ENCODE measurements around the gene VPREB3.

Gene VPREB3

DNA sequence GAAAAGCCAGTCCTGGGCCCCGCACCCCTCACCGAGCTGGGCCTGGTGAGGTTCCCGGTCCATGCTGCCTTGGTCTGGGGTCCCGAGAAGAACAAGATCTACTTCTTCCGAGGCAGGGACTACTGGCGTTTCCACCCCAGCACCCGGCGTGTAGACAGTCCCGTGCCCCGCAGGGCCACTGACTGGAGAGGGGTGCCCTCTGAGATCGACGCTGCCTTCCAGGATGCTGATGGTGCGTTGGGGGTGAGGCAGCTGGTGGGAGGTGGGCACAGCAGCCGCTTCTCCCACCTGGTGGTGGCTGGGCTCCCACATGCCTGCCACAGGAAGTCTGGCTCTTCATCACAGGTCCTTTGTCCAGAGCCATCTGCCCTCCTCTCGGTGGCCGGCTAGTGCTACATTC, 28.0 kb upstream of the VPREB3 start:
- DNase-seq: no peak

DNA sequence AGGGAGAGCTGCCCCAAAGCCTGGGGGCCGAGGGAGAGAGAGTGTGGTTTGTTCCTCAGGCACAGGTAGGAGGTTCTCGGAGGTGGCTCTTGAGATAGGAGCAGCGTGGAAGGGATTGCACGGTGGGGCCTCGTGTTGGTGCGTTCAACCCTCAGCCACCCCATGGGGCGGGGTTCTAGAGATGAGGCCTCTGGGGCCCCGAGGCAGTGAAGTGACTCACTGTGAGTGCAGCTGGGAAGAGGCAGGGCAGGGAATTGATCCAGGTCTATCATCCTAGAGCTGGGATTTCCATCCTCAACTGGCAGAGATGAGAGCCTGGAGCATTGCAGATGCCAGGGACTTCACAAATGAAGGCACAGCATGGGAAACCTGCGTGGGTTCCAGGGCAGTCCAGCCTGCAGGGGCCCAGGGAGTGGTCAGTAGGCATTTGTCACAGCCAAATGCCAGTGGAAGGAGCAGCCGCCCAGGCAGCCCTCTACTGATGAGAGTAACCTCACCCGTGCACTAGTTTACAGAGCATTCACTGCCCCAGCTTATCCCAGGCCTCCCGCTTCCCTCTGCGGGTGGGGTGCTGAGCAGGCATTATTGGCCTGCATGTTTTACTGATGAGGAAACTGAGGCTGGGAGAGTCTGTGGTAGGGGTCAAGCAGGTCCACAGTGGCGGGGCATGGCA, 27.4 kb upstream of the VPREB3 start:
- no peak for DNase-seq

DNA sequence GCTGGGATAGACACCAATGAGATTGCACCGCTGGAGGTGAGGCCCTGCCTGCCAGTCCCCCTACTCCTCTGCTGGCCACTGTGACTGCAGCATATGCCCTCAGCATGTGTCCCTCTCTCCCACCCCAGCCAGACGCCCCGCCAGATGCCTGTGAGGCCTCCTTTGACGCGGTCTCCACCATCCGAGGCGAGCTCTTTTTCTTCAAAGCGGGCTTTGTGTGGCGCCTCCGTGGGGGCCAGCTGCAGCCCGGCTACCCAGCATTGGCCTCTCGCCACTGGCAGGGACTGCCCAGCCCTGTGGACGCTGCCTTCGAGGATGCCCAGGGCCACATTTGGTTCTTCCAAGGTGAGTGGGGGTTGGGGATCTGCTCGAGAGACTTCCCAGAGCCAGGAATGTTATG, 26.8 kb upstream of the VPREB3 start:
- no peak for DNase-seq

DNA sequence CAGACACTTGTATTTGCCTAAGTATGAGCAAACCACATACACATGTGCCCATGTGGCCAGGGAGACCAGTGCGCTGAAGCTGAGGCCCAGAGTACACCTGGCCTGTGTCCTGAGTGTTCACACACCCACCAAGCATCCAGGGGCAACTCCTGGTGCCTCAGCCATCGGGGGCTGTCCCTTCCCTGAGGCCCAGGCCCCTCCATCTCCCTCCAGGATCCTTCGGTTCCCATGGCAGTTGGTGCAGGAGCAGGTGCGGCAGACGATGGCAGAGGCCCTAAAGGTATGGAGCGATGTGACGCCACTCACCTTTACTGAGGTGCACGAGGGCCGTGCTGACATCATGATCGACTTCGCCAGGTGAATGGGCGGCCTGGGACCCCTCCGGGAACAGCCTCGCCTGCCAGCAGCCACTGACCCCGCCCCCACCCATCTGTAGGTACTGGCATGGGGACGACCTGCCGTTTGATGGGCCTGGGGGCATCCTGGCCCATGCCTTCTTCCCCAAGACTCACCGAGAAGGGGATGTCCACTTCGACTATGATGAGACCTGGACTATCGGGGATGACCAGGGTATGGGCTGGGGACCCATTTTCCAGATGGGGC, 26.0 kb upstream of the VPREB3 start:
- no peak for DNase-seq

DNA sequence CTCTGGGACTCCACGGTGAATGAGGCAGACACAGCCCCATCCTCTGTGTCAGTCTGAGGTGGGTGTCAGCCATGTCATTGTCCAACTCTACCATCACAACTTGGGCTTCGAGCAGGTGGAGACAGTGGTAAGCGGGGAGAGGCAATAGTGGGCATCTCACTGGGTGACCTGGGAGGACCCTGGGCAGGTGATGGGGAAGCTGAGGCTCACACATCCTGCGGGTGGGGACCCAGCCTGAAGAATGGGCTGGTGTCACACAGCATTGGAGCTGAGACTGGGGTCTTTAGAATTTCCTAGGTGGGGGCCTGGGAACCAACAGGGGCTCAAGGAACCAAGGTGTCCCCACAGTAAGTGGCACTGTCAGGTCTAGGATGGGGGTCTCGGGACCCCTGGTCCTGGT, 25.5 kb upstream of the VPREB3 start:
- no peak for DNase-seq

DNA sequence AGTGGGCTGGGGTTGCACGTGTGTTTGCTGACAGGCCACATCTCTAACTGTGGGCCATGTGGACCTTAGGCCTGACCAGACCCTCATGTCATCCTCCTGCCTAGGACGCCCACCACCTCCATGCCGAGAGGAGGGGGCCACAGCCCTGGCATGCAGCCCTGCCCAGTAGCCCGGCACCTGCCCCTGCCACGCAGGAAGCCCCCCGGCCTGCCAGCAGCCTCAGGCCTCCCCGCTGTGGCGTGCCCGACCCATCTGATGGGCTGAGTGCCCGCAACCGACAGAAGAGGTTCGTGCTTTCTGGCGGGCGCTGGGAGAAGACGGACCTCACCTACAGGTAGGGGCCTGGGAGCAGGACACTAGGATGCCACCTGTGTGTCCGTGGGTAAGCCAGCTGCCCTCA, 24.9 kb upstream of the VPREB3 start:
- DNase-seq: no peak

DNA sequence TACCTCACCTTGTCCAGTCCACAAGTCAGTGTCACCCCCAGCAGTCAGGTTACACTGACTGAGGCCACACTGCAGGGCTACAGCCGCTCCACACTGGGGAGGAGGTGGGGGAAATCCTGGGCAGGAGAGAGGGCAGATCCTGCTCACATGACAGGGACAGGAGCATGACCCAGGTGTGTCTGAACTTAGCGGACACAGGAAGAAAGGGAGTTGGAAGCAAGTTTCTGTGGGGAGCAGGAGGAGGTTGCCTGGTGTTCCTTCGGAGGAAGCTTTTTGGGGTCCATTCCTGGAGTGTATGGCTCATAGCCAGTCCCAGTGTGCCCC, 24.3 kb upstream of the VPREB3 start:
- no peak for DNase-seq

DNA sequence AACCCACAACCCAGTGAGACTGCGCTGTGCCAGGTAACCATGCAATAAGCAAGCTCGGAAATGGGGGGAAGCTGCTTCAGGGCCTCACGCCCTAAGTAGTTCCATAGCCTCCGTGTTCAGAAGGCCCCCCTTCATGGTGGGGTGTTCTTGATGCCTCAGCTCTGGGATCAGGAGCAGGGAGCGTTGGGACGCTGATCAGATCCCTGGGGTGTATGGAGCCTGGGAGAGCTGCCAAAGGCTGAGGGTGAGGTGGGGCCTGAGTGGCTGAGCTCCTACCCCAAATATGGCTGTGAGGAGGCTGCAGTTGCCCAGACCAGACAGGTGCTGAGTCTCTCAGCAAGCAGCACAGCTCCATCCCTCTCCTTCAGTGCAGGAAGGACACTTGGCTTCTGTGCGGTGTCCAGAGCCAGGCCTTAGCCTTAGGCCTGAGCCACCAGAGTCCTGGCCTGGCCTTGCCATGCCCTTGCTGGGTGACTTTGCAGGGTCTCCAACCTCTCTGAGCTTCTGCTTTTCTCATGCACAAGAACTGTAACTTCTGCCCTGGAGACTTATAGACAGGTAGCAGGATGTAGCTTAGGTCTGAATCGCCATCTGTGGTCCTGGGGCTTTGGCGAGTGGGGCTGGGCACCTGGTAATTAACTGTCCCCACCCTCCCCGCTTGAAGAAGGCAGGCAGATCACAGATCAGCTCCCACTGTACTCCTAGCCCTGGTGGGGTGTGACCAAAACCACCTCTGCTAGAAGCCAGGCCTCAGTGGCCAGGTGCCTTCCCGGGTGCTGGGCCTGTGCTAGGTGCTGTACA, 23.8 kb upstream of the VPREB3 start:
- DNase-seq: peak; percentile 49

DNA sequence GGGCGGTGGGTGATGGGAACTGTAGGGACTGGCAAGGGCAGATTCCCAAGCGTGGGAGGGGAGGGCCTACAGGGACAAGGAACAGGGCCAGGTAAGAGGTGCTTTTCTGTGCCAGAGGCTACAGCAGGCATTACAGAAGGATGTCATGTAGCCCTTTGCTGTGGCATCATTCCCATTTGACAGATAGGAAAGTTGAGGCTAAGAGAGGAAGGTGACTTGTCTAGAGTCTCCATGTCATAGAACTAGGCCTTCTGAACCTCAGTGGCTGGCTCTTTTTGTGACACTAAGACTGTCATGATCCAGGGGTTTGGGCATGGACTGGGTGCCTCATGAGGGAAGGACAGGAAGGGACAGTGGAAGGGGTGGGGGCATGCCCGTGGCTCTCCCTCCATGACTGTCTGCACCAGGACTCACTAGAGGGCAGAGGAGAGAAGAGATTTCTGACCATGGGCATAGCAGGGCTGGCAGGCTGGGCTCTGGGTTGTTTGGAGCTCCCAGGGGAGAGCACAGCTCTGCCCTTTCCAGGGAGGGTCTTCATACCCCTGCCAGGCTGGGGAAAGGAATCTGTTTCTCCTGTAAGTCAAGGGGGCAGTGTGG, 21.7 kb upstream of the VPREB3 start:
- DNase-seq: peak; percentile 24

DNA sequence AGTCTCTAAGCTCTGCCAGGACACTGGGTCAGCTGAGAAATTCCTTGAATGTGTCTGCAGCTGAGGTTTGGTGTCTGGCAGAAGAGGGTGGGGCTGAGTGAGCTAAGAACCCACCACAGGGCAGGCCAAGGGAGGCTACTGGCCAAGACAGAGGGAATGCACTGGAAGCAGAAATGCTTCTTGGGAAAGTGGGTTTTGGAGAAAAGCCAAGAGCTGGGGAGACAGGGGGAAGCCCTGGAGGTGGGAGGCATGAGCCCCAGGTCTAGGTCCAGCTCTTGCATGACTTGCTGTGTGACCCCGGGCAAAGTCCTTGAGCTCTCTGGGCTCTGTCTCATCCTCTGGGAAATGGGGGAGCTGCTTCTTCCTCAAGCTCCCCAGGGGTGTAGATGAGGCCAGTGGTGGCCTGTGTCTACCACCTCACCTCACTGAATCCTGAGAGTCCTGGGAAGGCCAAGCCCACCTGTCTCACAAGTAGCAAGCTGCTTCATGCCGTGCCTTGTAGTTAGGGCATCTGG, 20.8 kb upstream of the VPREB3 start:
- no peak for DNase-seq

DNA sequence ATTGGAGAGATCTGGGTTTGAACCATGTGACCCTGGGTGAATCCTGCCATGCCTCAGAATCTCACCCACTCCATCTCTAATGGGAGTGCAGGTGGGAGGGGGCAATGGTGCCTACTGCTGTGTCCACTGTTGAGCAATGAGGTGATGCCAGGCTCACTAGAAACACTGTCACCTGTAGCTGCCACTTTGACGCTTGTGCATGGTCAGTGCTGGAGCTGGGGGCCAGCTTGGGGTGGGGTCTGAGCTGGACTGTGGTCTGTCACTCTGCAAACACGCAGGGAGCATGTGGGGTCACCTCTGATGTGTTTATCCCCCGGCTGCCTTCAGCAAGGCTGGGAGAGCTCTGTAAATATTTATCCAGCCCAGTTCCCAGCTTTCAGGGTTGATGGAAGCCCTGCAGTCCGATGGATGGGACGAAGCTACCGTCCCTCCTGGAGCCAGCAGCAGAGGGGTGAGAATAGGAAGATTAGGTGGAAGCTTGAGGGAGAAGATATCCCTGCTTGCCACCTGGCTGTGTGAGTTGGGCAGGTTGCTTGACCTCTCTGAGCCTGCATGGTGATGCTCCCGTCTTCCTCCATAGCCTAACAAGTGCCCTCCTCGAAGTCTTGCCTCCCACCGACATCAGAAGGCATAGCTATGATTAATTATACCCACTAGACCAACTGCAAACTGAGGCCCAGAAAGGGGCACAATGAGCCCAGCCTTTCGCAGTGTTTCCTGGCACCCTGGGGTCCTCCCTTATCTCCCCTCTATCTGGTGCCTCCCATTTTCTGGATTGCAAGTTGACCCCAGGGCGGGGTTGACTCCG, 20.1 kb upstream of the VPREB3 start:
- DNase-seq: no peak

DNA sequence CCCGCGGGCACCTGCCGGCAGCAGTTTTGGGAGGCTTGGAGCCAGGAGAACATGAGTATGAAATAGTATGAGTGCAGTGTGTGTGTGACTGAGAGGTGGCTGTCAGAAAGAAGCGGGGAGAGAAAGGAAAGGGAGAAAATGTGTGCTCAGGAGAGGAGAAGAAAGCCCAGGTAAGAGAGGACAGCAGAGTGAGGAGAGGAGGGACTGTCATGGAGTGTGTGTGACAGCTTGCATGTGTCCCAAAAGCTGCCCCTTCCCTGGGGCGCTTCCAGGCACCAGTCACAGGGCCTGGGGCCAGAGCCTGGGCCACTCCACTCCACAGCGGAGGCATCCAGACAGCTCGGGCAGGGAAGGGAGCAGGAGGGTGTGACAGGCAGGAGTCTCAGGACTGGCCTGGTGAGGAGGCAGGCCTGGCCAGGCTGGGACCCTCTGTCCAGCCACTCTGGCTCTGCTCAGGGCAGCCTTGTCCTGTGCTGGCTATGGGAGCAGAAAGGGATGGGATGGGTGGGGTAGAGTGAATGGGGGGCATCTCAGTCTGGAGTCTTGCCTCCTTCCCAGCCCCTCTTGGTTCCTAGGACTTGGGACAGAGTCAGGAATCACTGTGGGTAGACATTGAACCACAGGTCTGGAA, 19.4 kb upstream of the VPREB3 start:
- no peak for DNase-seq

DNA sequence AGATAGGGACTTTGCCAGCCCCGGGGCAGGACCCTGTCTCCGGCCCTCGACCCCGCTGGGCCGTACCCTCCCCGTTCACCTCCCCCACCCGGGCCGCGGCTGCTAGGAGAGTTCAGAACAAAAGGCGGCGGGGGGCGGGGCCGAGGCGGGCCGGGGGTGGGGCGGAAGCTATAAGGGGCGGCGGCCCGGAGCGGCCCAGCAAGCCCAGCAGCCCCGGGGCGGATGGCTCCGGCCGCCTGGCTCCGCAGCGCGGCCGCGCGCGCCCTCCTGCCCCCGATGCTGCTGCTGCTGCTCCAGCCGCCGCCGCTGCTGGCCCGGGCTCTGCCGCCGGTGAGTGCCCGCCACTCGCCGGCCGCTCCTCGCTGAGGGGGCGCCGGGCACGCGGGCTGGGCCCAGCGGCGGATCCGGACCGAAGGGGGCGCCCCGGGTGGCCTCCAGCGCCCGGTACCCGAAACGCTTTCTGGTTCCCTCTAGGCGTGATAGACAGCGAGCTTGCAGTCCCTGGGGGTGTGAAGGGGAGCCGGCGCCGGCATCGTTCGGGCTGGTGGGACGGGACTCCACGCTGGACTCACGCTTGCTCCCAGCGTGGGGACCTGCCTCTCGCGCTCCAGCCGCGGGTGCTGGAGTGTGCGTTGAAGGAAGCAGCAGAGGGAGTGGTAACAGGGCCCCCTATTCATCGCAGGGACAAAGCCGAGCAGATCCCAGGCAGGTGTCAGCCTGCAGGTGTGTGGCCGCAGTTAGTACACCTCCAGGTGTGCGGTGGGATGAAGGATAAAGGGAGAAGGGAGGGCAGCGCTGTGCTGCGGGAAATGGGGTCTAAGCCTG, 18.6 kb upstream of the VPREB3 start, which contains the start of gene MMP11:
Gene MMP11, plus strand, starts transcription at position 201 of the 825 bp plus-strand sequence. Its CDS starts 22 bp downstream, at position 223.
- peak; percentile 85 for DNase-seq

DNA sequence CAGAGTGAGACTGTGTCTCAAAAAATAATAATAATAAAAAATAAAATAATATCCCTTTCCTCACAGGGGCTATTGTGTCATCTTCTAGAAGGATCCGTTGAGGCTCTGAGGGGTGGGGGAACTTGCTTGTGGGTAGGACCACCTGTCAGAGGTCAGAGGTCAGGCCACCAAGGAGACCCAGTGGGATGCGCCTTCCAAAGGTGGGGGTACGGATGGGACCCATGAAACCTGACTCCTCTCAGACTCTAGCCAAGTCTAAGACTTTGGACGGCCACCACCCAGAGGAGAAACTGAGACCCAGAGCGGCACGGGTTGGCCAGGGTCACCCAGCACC, 18.1 kb upstream of the VPREB3 start:
- DNase-seq: no peak

DNA sequence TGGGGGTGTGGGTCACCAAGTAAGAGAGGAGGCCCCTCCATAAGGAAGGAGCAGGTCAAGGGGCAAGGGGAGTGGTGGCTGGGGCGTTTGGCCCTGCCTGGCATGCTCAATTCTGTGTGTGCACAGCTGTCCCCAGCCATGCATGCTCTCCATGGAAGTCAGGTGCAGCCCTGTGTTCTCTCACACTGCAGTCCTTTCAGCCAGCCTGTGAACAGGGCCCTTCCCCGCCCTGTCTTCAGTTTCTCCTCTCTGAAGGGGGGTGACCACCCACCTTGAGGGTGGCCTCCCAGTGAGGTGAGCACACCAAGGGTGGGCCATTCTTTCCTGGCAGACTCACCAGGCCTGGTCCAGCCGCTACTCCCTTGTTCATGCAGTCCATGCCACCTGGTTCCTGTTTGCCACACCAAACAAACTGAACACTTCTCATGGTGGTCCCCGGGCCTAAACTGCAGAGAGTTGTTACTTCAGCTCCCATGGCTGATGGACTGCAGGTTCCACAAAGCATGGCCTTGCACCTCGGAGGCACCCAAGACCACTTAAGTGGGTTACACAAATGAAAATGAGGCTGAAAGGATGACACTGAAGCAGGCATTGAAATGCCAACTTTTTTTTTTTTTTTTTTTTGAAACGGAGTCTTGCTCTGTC, 15.2 kb upstream of the VPREB3 start:
- DNase-seq: peak; percentile 41

DNA sequence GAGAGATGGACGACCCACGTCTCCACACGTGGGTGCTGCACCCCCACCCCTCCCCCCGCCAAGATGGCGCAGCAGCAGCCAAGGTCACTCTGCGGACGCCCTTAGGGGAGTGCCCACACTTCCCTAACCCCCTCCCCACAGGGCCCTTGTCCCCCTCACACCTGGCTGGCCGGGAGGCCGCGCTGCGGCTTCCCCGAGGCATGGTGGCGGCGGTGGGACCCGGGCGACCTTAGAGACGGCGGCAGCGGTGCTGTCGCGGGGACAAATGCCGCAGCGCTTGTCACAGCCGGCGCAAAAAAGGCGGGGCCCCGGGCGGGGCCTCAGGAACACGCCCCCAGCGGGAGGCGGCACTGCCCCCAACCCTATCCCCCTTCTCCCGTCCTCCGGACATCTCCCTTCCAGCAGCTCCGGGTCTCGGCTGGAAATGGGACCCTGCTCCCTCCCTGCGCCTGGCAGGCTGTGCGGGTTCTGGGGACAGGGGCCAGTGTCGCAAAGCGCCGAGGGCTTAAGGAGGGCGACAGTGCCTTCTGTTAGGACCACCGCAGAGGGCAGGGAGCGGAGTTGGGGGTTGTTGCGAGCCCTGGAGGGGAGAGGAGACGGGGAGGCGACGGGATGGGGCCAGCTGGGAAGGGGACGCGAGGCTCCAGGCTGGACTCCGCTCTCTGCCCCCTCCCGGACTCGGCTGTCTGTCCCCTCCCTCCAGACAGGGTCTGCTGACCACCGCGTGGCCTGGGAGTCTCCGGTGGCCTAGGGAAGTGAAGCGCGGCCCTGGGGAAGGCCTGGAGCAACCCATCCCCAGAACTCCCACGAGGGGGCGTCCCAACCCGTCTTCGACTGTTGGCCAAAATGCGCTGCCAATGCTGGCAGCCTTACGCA, 13.7 kb upstream of the VPREB3 start, which contains the start of gene CHCHD10:
Gene CHCHD10, minus strand, starts transcription at position 300 of the 876 bp plus-strand sequence. Its CDS starts 98 bp downstream, at position 202.
- DNase-seq: peak; percentile 89

DNA sequence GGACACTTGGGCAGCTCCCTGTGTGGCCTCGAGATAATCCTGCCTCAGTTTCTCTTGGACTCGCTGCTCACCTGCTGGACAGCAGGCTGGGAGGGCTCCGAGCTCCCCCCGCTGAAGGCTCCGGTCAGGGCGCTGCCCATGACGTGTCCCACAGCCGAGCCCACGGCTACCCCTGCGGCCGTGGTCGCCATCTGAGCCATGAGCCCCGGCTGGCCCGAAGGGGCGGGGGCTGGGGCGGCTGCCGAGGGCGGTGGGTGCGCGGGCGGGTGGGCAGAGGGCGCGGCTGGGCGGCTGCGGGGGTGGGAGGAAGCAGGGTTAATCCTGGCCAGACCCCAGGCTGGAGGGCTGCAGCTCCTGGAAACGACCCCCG, 13.1 kb upstream of the VPREB3 start:
- DNase-seq: peak; percentile 57

DNA sequence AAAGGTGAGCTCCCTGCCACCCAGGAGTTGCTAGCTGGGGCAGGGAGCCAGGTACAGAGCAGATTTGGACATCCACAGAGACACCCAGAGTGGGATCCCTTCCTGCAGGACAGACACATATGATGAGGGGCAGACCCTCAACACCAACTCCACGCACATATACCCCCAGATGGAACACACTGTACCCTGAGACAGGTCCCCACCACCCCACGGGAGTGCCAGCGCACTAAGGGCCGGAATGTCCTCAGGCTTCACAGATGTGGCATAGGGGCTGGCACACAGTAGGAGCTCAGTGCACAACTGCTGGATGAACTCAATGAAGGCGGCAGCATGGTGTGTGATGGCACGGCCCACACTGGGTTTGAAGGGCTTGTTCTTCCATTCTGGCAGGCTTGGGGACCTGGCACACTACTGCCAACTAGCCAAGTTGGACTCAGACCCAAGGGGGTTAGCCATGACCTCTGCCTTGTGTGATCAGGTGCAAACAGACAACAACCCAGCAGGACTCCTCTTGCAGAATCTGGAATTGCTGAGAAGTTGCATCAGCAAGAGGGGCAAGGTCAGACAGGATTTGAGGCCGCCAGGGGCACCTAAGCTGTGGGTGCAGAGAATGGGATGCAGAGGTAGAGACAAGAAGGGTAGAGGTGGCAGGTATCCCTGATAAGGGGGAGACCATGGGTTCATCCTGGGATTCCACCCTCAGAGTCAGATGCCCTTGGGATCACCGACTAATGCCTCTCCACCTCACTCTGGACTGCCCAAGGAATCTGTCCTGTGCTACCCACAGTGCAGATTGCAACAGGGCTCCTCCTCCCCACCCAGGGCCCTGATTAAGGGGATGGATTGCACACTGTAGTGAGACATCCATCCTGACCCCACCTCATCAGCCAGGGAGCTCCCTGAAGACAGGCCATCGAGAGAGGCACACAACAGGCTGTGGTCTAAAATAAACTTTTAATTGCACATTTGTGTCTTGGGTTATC, 11.0 kb upstream of the VPREB3 start:
- peak; percentile 73 for DNase-seq

All from NCI-H69 (cell line).